Progenitor cell of endocrine pancreas (in vitro differentiated cells): ENCODE results near the gene SPTY2D1. TPM values are rescaled to one million over a fixed set of nuclear protein-coding genes. Genes with fewer than 3 reads are reported as not detected.
"Not testable (repeated sequence)": the region's sequence is repeated elsewhere in the genome, so short reads cannot be mapped to it uniquely, and the experiment has no call there.

Source experiments
- DNase-seq: peaks from one replicate; pipeline ENCODE4 v3.0.0; 2021; ENCODE audit warnings: low spot score; ENCODE audit not compliant: unreplicated experiment
- H3K27ac Mint-ChIP-seq: 2 replicates; pipeline ENCODE4 v1.8.0; 2021; ENCODE audit warnings: mild to moderate bottlenecking, moderate library complexity, mixed read lengths
- H3K27me3 Mint-ChIP-seq: 2 replicates; pipeline ENCODE4 v1.8.0; 2021; ENCODE audit warnings: mixed read lengths
- H3K36me3 Mint-ChIP-seq: 2 replicates; pipeline ENCODE4 v1.8.0; 2022; ENCODE audit warnings: mixed read lengths; ENCODE audit not compliant: insufficient read depth
- H3K4me1 Mint-ChIP-seq: 2 replicates; pipeline ENCODE4 v1.8.0; 2021; ENCODE audit warnings: low read depth, mixed read lengths
- H3K4me3 Mint-ChIP-seq: 2 replicates; pipeline ENCODE4 v1.8.0; 2021; ENCODE audit warnings: low read depth, mild to moderate bottlenecking, moderate library complexity, mixed read lengths
- H3K9me3 Mint-ChIP-seq: 2 replicates; pipeline ENCODE4 v1.8.0; 2021; ENCODE audit warnings: low read depth, mixed read lengths
- long read RNA-seq: library from polyadenylated mRNA; unstranded; transcript quantifications from one replicate; pipeline ENCODE4 v2.0.0, GENCODE V29; 2020
- total RNA-seq: library from RNA; stranded (reverse); gene quantifications from 2 replicates; pipeline ENCODE4 v1.2.1, GENCODE V29; 2021
- TF ChIP-seq, protein P1 (sequence below): fragments of 200-600 bp; sonication (generic); IDR thresholded peaks from one replicate; pipeline ENCODE4 v1.5.0; 2021; ENCODE audit warnings: antibody characterized with exemption, mild to moderate bottlenecking; ENCODE audit not compliant: unreplicated experiment

Gene SPTY2D1, protein sequence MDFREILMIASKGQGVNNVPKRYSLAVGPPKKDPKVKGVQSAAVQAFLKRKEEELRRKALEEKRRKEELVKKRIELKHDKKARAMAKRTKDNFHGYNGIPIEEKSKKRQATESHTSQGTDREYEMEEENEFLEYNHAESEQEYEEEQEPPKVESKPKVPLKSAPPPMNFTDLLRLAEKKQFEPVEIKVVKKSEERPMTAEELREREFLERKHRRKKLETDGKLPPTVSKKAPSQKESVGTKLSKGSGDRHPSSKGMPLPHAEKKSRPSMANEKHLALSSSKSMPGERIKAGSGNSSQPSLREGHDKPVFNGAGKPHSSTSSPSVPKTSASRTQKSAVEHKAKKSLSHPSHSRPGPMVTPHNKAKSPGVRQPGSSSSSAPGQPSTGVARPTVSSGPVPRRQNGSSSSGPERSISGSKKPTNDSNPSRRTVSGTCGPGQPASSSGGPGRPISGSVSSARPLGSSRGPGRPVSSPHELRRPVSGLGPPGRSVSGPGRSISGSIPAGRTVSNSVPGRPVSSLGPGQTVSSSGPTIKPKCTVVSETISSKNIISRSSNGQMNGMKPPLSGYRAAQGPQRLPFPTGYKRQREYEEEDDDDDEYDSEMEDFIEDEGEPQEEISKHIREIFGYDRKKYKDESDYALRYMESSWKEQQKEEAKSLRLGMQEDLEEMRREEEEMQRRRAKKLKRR
- 19.2 and 21.6 TPM in 2 replicates for total RNA-seq
- long read RNA-seq, full-length matches to known transcripts = 50 of 64 reads
- long read RNA-seq, partial matches to known transcripts = 4 of 64 reads
- long read RNA-seq, other reads (novel, unspliced or antisense) = 10 of 64 reads

DNA sequence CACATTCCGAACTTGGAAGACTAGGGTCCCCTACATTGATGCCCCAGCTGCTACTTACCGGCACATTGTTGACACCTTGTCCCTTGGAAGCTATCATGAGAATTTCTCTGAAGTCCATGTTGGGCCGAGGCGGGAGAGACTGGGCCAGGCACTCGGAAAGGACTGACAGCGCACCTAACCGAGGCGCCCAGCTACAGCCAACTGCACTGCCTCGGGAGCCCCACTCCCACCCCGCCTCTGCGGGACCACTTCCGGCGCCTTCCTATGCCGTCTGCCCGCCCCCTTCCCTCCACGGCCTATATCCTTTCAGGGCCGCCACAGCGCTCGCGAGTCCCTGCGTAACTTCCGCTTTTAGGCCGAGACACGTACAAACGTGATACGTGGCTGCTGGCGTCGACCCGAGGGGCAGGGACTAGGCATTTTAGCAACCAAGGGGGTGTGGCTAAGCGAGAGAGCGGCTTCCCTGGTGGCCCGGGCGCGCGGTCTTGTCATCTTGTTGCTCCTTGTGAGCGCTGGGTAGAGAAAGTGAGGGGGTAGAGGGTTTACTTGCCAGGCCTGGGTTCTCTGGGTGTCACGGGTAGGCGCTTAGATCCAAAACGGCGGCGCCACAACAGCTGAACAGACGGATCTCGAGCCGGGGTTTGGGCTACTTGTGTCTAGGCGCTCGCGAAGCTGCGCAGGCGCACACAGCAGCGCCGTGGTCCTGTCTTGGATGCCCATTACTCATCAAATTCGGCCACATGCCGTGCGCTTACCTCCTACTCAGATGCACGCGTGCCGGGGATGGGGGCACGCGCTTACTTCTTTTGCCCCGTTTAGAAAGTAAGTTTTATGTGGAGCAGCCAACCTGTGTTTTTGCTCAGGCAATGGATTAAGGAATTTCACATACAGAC is at the start of gene SPTY2D1:
Gene SPTY2D1 (minus strand): TSS at position 203 of the 893 bp plus-strand sequence. CDS start 85 bp downstream, at position 118.
- Mint-ChIP-seq H3K27me3 (peaks cover 13% of the 10 kb centered on the region), H3K4me1 (peaks cover 16% of the 10 kb centered on the region), H3K36me3 (no peaks in the 10 kb centered on the region), H3K9me3 (no peaks in the 10 kb centered on the region), H3K4me3 (peak within 1 kb of the TSS; percentile 98), H3K27ac (peak within 1 kb of the TSS; percentile 99)
- DNase-seq = peak; percentile 91
- TF ChIP-seq, protein P1, sequence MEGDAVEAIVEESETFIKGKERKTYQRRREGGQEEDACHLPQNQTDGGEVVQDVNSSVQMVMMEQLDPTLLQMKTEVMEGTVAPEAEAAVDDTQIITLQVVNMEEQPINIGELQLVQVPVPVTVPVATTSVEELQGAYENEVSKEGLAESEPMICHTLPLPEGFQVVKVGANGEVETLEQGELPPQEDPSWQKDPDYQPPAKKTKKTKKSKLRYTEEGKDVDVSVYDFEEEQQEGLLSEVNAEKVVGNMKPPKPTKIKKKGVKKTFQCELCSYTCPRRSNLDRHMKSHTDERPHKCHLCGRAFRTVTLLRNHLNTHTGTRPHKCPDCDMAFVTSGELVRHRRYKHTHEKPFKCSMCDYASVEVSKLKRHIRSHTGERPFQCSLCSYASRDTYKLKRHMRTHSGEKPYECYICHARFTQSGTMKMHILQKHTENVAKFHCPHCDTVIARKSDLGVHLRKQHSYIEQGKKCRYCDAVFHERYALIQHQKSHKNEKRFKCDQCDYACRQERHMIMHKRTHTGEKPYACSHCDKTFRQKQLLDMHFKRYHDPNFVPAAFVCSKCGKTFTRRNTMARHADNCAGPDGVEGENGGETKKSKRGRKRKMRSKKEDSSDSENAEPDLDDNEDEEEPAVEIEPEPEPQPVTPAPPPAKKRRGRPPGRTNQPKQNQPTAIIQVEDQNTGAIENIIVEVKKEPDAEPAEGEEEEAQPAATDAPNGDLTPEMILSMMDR = no peak

DNA sequence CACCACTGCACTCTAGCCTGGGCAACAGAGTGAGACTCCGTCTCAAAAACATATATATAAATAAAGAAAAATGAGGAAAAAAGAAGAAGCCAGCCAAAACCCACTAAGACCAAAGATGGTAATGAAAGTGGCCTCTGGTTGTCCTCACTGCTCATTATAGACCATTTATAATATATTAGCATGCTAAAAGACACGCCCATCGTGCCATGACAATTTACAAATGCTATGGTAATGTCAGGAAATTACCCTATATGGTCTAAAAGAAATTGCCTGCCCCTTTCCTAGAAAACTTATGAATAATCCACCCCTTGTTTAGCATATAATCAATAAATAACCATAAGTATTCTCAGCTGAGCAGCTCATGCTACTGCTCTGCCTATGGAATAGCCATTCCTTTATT is 48.3 kb upstream of the SPTY2D1 start:
- DNase-seq = no peak
- H3K36me3 Mint-ChIP-seq = no peaks in the 10 kb centered on the region
- H3K27ac Mint-ChIP-seq = no peak overlapping the region
- TF ChIP-seq, protein P1 = no peak
- H3K4me3 Mint-ChIP-seq = no peak overlapping the region
- no peaks in the 10 kb centered on the region for H3K9me3 Mint-ChIP-seq
- peaks cover 20% of the 10 kb centered on the region for H3K4me1 Mint-ChIP-seq
- H3K27me3 Mint-ChIP-seq = no peaks in the 10 kb centered on the region

DNA sequence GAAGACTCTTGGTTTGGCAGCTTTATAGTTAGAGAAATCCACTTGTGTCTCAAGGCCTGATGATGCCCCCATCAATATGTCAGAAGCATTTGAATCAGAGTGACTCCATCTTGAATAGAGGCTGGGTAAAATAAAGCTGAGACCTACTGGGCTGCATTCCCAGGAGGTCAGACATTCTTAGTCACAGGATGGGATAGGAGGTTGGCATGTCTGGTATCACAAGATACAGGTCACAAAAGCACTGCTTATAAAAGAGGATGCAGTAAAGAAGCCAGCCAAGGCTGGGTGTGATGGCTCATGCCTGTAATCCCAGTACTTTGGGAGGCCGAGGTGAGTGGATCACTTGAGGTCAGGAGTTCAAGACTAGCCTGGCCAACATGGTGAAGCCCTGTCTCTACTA is 47.8 kb upstream of the SPTY2D1 start:
- H3K9me3 Mint-ChIP-seq, H3K27ac Mint-ChIP-seq, H3K4me3 Mint-ChIP-seq, H3K27me3 Mint-ChIP-seq, DNase-seq, H3K36me3 Mint-ChIP-seq: not testable (repeated sequence)
- H3K4me1 Mint-ChIP-seq = peaks cover 20% of the 10 kb centered on the region

DNA sequence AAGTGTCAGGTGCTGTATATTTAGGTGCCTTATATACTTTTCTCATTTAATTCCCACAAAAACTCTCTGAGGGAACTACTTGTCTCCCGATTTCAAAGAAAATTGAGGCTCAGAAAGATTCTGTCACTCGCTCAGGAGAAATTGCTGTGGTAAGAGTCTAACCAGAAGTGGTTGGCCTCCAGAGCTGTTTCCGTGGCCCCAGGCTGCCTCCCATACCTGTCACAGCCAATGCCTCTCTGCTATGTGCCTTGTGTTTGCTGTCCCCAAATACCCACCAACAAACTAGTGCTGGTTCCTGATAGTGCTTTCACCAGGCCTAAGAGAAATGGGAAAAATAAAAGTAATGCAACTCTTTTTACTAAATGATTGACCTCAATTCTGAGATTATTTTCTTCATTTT is 43.4 kb upstream of the SPTY2D1 start:
- no peak for DNase-seq
- no peaks in the 10 kb centered on the region for H3K36me3 Mint-ChIP-seq

DNA sequence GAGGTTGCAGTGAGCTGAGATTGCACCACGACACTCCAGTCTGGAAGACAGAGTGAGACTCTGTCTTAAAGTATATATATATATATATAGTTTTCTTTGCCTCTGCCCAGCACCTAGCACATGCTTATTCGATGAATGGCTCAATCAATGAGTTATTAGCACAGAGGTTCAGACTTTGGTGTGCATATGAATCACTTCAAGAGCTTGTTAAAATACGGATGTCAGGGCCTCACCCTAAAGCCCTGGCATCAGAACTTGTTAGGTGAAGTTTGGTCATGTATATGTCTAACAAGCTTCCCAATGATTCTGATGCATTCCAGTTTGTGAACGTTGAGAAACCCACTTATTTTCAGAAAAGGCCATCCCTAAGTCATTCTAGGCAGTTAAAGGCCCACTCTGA is 42.7 kb upstream of the SPTY2D1 start:
- Mint-ChIP-seq H3K27ac (no peak overlapping the region), H3K27me3 (no peaks in the 10 kb centered on the region), H3K36me3 (no peaks in the 10 kb centered on the region), H3K4me3 (no peak overlapping the region), H3K4me1 (no peaks in the 10 kb centered on the region), H3K9me3 (no peaks in the 10 kb centered on the region)
- DNase-seq = no peak
- TF ChIP-seq, protein P1 = no peak

More for the DNA sequence above, 43.4 kb upstream of the SPTY2D1 start:
- no peaks in the 10 kb centered on the region for H3K9me3 Mint-ChIP-seq
- H3K4me1 Mint-ChIP-seq = no peaks in the 10 kb centered on the region
- no peak overlapping the region for H3K27ac Mint-ChIP-seq
- TF ChIP-seq, protein P1 = no peak
- no peak overlapping the region for H3K4me3 Mint-ChIP-seq
- H3K27me3 Mint-ChIP-seq = no peaks in the 10 kb centered on the region

DNA sequence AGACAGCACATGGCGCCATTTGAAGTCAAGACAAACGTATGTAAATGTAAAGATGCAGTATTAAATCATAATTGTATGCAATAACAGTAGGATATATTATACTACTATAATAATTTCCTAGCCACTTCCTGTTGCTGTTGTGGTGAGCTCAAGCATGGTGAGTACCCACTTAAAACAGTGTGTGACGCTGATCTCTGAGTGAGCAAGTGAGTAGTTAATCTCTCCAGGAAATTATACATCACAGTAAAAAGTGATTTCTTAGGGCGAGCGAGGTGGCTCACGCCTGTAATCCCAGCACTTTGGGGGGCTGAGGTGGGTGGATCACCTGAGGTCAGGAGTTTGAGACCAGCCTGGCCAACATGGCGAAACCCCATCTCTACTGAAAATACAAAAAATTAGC is 38.1 kb upstream of the SPTY2D1 start:
- not testable (repeated sequence) for H3K36me3 Mint-ChIP-seq, H3K27ac Mint-ChIP-seq
- H3K4me1 Mint-ChIP-seq = peaks cover 20% of the 10 kb centered on the region

More for the DNA sequence above, 38.1 kb upstream of the SPTY2D1 start:
- not testable (repeated sequence) for H3K27me3 Mint-ChIP-seq, H3K9me3 Mint-ChIP-seq, DNase-seq, H3K4me3 Mint-ChIP-seq
